Activated naive CD8-positive, alpha-beta T cell treated with anti-CD3 and anti-CD28 coated beads, Interleukin-2, amount 50 U/mL, for 24 hours (primary cell): ENCODE measurements around the gene CRYBB1.

Source experiments
- ATAC-seq: fragments of 150-1000 bp; cut with Tn5 transposase; one replicate; pipeline ENCODE4 v1.10.0; 2021
- DNase-seq: peaks from one replicate; pipeline ENCODE4 v3.0.0; 2021
- H3K27ac Mint-ChIP-seq: one replicate; pipeline ENCODE4 v1.8.0; 2021; ENCODE audit warnings: mild to moderate bottlenecking, mixed read lengths
- H3K27me3 Mint-ChIP-seq: one replicate; pipeline ENCODE4 v1.8.0; 2021; ENCODE audit warnings: mixed read lengths
- H3K36me3 Mint-ChIP-seq: one replicate; pipeline ENCODE4 v1.8.0; 2021; ENCODE audit warnings: low read depth, mixed read lengths
- H3K4me1 Mint-ChIP-seq: one replicate; pipeline ENCODE4 v1.8.0; 2021; ENCODE audit warnings: mixed read lengths
- H3K4me3 Mint-ChIP-seq: one replicate; pipeline ENCODE4 v1.8.0; 2021; ENCODE audit warnings: mild to moderate bottlenecking, moderate library complexity, mixed read lengths
- H3K9me3 Mint-ChIP-seq: one replicate; pipeline ENCODE4 v1.8.0; 2021; ENCODE audit warnings: mixed read lengths

CRYBB1 gene

GRCh38 chr22:26585104-26585790 lies 32.6 kb downstream of the CRYBB1 start:
- ATAC-seq (no peak), DNase-seq (no peak)
- Mint-ChIP-seq H3K36me3 (peaks cover 15% of the 10 kb centered on the region), H3K9me3 (no peaks in the 10 kb centered on the region), H3K4me1 (peaks cover 72% of the 10 kb centered on the region), H3K27ac (peak overlapping the region; percentile 54), H3K27me3 (no peaks in the 10 kb centered on the region), H3K4me3 (peak overlapping the region; percentile 8)

- Mint-ChIP-seq H3K27ac (peak overlapping the region; percentile 3), H3K27me3 (no peaks in the 10 kb centered on the region), H3K4me3 (no peak overlapping the region), H3K4me1 (peaks cover 82% of the 10 kb centered on the region), H3K9me3 (no peaks in the 10 kb centered on the region), H3K36me3 (peaks cover 17% of the 10 kb centered on the region)
- ATAC-seq: no peak
- no peak for DNase-seq
Observed at GRCh38 chr22:26584010-26584409, 33.8 kb downstream of the CRYBB1 start.

DNA sequence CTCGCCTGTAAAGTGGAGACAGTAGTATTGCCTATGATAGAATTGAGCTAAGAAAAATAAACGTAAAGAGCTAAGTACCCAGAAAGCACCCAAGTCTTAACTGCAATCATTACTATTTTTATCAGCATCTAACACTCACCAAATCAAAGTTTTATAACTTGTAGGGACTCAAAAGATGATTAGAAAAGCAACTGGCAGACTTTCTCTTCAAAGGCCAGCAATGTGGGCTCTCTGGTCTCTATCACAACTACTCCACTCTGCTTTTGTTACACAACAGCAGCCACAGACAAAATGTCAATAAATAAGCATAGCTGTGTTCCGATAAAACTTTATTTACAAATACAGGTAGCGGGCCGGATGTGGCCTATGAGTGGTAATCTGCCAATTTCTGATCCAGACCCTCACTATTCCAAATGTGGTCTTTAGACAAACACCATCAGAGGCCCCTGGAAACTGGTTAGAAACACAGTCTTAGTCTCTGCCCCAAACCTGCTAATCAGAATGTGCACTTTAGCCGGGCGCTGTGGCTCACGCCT lies 36.1 kb downstream of the CRYBB1 start:
- no peaks in the 10 kb centered on the region for H3K9me3 Mint-ChIP-seq
- H3K27me3 Mint-ChIP-seq: no peaks in the 10 kb centered on the region
- no peak overlapping the region for H3K4me3 Mint-ChIP-seq
- H3K4me1 Mint-ChIP-seq: peaks cover 73% of the 10 kb centered on the region
- no peak overlapping the region for H3K27ac Mint-ChIP-seq
- ATAC-seq (no peak), DNase-seq (no peak)
- H3K36me3 Mint-ChIP-seq: peaks cover 9% of the 10 kb centered on the region

DNA sequence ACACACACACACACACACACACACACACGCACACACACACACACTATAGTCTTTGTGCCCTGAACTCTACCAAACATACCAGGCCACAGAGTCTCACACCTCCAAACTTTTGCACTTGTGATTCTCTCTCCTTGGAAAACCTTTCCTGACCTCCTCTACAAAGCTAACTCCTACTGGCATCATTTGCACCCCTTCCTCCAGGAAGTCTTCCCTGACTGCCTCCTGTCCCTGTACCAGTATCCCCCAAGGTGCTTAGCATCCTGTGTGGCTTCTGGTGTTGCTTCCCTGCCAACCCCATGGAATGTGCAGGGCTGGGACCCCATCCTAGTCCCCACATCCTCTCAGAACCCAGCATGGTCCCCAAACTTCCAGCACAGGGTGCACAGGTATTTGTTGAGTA lies 36.8 kb downstream of the CRYBB1 start:
- H3K4me1 Mint-ChIP-seq: peaks cover 70% of the 10 kb centered on the region
- H3K4me3 Mint-ChIP-seq: no peak overlapping the region

DNA sequence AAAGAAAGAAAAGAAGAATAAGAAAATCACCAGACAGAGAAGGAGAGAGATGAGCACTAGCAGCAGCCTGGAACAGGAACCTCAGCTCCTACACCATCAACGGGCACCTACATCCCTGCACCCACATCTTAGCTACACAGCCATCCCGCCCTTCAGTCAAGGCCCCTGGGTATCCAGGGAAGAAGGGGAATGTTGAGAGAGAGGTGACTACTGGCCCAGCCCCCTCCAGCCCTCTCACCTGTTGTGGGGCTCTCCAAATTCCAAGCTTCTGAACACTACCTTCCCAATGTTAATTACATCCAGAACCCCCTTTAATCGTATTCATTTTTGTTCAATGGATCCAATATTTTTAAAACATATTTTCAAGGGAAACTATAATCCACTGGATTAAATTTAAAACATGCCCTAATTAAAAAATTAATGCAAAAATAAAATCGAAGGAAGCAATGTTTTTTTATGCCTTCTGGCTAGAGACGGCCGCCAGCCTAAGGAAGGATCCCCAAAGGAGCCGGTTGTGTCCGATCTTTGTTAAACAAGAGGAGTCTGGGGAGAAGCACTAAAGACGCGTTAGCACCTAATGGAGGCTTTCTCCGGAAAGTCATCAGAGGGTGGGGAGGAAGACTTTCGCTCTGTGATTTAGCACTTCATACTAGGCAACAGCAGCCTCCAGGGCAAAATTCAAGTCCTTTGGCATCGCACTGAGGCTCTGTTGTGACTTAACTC lies 37.4 kb downstream of the CRYBB1 start:
- Mint-ChIP-seq H3K36me3 (peaks cover 11% of the 10 kb centered on the region), H3K27me3 (no peaks in the 10 kb centered on the region), H3K27ac (peak overlapping the region; percentile 84), H3K4me1 (peaks cover 64% of the 10 kb centered on the region), H3K9me3 (no peaks in the 10 kb centered on the region), H3K4me3 (peak overlapping the region; percentile 67)
- ATAC-seq (no peak), DNase-seq (no peak)

More for the DNA sequence above, 36.8 kb downstream of the CRYBB1 start:
- no peaks in the 10 kb centered on the region for H3K9me3 Mint-ChIP-seq
- H3K27ac Mint-ChIP-seq: peak overlapping the region; percentile 62
- no peak for ATAC-seq
- no peaks in the 10 kb centered on the region for H3K27me3 Mint-ChIP-seq
- no peak for DNase-seq
- H3K36me3 Mint-ChIP-seq: peaks cover 11% of the 10 kb centered on the region

DNA sequence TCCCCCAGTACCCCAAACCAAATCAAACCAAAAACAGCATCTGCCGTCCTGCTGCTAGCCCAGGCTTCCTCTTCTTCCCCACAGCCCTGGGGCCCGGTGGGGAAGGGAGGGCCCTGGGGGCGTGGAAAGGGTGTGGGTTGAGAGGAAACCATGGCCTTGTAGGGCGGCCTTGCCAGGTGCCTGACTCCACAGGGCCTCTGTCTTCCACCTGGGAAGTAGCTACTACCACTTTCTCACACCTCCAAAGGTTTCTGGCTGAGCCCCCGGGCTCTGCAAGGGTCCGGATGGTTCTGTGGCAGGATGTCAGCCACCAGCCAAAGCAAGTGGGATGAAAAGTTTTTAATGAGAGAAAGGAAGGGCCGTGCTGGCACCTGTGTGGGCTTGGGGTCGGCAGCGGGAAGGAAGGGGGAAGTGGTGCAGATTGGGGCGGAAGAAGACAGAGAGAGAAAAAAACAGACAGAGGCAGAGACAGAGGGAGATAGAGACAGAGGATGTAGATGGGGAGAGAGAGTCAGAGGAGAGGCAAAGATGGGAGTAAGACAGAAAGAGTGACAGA lies 38.4 kb downstream of the CRYBB1 start:
- H3K9me3 Mint-ChIP-seq: no peaks in the 10 kb centered on the region
- H3K4me3 Mint-ChIP-seq: peak overlapping the region; percentile 67
- H3K27me3 Mint-ChIP-seq: no peaks in the 10 kb centered on the region
- peaks cover 63% of the 10 kb centered on the region for H3K4me1 Mint-ChIP-seq
- ATAC-seq: peak; percentile 91
- peak; percentile 65 for DNase-seq
- peaks cover 11% of the 10 kb centered on the region for H3K36me3 Mint-ChIP-seq
- H3K27ac Mint-ChIP-seq: peak overlapping the region; percentile 84

DNA sequence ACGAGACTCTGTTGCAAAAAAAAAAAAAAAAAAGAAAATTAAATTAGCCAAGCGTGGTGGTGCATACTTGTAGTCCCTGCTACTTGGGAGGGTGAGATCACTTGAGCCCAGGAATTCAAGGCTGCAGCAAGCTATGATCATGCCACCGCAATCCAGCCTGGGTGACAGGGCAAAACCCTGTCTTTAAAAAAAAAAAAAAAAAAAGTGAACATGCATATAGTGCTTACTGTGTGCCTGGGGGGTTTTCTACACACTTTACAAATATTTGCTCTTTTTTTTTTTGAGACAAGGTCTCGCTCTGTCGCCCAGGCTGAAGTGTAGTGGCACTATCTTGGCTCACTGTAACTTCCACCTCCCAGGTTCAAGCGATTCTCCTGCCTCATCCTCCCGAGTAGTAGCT lies 40.7 kb downstream of the CRYBB1 start:
- no peak for ATAC-seq
- DNase-seq: no peak
- no peak overlapping the region for H3K4me3 Mint-ChIP-seq
- H3K36me3 Mint-ChIP-seq: peaks cover 10% of the 10 kb centered on the region
- H3K27ac Mint-ChIP-seq: no peak overlapping the region
- H3K9me3 Mint-ChIP-seq: no peaks in the 10 kb centered on the region
- no peaks in the 10 kb centered on the region for H3K27me3 Mint-ChIP-seq
- H3K4me1 Mint-ChIP-seq: peaks cover 73% of the 10 kb centered on the region

DNA sequence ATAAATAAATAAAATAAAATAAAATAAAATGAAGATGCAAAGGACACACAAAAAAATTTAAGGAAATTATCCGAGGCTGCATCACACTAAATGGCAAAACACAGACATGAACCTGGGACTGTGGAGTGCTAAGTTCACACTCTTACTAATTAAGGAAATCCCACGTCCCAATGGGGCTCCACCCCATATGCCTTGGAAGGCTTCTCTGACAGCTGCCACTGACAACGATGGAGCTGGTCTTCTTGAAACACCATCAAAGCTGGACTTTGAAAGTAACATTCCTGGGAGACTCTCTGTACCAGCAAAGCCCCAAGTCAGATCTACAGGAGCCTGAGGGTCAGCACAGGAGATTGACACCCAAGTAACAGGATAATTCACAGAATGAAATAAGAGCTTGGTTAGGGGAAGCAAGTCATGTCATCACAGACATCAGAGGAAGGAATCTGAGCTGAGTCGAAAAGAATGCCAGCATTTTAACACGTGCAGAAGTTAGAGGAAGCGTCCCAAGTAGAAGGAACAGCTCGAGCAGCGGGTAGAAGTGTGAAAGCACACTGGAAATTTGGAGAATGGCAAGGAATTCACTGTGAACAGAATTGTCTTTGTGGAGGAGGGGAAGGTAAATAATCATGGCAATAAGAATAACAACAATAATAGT lies 41.7 kb downstream of the CRYBB1 start:
- Mint-ChIP-seq H3K9me3 (no peaks in the 10 kb centered on the region), H3K27ac (no peak overlapping the region), H3K4me1 (peaks cover 76% of the 10 kb centered on the region), H3K36me3 (peaks cover 10% of the 10 kb centered on the region), H3K27me3 (no peaks in the 10 kb centered on the region), H3K4me3 (no peak overlapping the region)
- DNase-seq (no peak), ATAC-seq (no peak)

GRCh38 chr22:26574001-26574723 lies 43.7 kb downstream of the CRYBB1 start:
- peak overlapping the region; percentile 73 for H3K27ac Mint-ChIP-seq
- DNase-seq (no peak), ATAC-seq (no peak)
- H3K36me3 Mint-ChIP-seq: peaks cover 9% of the 10 kb centered on the region
- H3K4me1 Mint-ChIP-seq: peaks cover 69% of the 10 kb centered on the region
- H3K9me3 Mint-ChIP-seq: no peaks in the 10 kb centered on the region
- no peaks in the 10 kb centered on the region for H3K27me3 Mint-ChIP-seq
- no peak overlapping the region for H3K4me3 Mint-ChIP-seq

- H3K4me3 Mint-ChIP-seq: peak overlapping the region; percentile 19
- ATAC-seq (peak; percentile 59), DNase-seq (peak; percentile 39)
- H3K4me1 Mint-ChIP-seq: peaks cover 68% of the 10 kb centered on the region
- peaks cover 6% of the 10 kb centered on the region for H3K36me3 Mint-ChIP-seq
- no peaks in the 10 kb centered on the region for H3K27me3 Mint-ChIP-seq
- H3K27ac Mint-ChIP-seq: peak overlapping the region; percentile 73
- H3K9me3 Mint-ChIP-seq: no peaks in the 10 kb centered on the region
Observed at GRCh38 chr22:26573026-26573662, 44.7 kb downstream of the CRYBB1 start.

DNA sequence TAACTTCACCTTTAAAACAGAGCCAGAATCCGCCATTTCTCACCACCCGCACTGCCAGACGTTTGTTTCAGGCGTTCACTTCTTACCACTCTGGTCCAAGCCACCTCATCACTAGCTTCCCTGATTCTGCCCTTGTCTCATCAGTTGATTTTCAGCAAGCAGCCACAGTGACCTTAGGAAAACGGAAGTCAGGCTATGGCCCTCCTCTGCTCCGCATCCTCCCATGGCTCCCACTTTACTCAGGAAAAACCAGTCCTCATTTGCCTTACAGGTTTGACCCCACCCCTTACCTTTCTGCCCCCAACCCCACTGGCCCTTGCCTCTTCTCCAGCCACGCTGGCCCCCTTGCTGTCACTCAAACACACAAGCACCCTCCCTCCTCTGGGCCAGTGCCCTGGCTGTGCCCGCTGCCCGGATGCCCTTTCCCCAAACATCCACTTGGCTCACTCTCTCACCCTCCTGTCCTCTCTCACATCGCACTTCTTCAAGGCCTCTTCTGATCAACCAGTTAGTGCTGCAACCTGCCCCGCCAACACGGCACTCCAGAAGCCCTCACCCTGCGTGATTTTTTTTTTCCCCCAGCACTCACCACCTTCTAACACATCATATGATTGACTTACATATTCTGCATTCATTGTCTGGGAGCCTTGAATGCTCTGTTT lies 46.8 kb downstream of the CRYBB1 start:
- H3K27me3 Mint-ChIP-seq: no peaks in the 10 kb centered on the region
- peaks cover 4% of the 10 kb centered on the region for H3K36me3 Mint-ChIP-seq
- ATAC-seq (no peak), DNase-seq (no peak)
- H3K4me1 Mint-ChIP-seq: peaks cover 69% of the 10 kb centered on the region
- no peaks in the 10 kb centered on the region for H3K9me3 Mint-ChIP-seq
- no peak overlapping the region for H3K27ac Mint-ChIP-seq
- no peak overlapping the region for H3K4me3 Mint-ChIP-seq

DNA sequence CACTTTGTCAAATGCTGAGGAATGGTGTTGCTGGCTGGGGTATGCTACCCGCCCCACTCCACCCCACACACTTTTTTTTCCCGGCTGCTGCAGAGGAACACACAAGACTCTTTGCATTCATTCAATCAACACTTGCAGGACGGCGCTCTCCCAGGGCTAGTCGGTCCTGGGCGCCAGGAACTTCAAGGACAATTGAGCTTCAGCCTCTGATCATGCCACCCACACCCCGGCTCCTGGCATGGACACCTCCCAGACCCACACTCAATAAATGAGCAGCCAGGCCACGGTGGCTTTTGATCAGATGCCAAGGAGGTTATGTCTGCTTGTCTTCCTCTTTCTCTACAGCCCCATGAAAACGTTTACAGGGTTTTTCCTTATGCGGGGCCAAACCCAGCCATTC lies 47.7 kb downstream of the CRYBB1 start:
- DNase-seq (no peak), ATAC-seq (no peak)
- H3K27me3 Mint-ChIP-seq: no peaks in the 10 kb centered on the region
- H3K36me3 Mint-ChIP-seq: peaks cover 4% of the 10 kb centered on the region
- H3K4me1 Mint-ChIP-seq: peaks cover 71% of the 10 kb centered on the region
- H3K4me3 Mint-ChIP-seq: no peak overlapping the region
- no peak overlapping the region for H3K27ac Mint-ChIP-seq
- no peaks in the 10 kb centered on the region for H3K9me3 Mint-ChIP-seq

GRCh38 chr22:26568207-26568706 lies 49.6 kb downstream of the CRYBB1 start:
- Mint-ChIP-seq H3K4me1 (peaks cover 53% of the 10 kb centered on the region), H3K27ac (no peak overlapping the region), H3K36me3 (peaks cover 3% of the 10 kb centered on the region), H3K4me3 (no peak overlapping the region), H3K9me3 (no peaks in the 10 kb centered on the region), H3K27me3 (no peaks in the 10 kb centered on the region)
- ATAC-seq (no peak), DNase-seq (no peak)
